ENCODE results near the gene FN3KRP. TPM values are rescaled to one million over a fixed set of nuclear protein-coding genes. Genes with fewer than 3 reads are reported as not detected.

The FN3KRP gene
- total and polyA plus RNA-seq, 2 of the 13 experiments (the other 11 are each of a cell fraction or from before 2014, with no cell fraction given): 22.4 to 28.2 TPM

DNA sequence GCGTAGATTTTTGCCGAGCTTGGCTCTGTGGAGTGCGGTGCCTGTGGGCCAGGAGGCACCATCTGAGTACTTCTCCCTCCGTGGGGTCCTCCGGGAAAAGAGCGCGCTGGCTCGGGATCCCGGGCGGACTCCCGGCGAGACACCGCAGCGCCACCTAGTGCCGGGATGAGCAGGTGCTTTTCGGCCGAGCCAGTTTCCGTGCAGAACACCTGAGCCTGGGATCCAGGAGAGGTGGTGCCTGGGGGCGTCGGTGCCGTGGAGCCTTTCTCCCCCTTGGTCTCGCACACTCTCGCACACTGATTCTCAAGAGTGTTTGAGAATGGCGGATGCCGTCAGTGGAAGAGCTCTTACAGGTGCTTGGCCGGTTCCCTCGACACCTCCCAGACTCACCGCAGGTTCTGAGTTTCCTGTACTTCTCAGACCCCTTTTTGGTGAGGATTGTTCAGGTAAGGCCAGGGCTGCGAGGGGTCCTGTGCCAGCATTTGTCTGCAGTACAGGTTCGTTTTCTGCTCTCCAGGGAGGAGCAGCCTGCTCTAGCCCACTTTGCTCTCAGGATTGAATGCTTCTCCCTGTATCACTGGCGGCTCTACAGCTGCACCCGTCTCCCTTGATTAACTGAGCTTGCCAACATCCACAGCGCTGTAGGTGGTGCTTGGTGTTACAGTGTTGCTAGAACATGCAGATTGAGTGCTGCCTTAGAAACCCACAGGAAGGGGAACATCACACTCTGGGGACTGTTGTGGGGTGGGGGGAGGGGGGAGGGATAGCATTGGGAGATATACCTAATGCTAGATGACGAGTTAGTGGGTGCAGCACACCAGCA is 58.7 kb downstream of the FN3KRP start (continued):
- TF ChIP-seq, protein P1, sequence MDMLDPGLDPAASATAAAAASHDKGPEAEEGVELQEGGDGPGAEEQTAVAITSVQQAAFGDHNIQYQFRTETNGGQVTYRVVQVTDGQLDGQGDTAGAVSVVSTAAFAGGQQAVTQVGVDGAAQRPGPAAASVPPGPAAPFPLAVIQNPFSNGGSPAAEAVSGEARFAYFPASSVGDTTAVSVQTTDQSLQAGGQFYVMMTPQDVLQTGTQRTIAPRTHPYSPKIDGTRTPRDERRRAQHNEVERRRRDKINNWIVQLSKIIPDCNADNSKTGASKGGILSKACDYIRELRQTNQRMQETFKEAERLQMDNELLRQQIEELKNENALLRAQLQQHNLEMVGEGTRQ (IDR thresholded peaks at IDR 0.05; ENCODE audit: low read depth, low read length): no peak
- TF ChIP-seq, protein P1 (CRISPR knock-in tag; IDR thresholded peaks at IDR 0.05; ENCODE audit: borderline replicate concordance): no peak
- no peak for TF ChIP-seq IRF2 (CRISPR knock-in tag; IDR thresholded peaks at IDR 0.05)
- TF ChIP-seq ZNF674 (CRISPR knock-in tag; IDR thresholded peaks at IDR 0.05; ENCODE audit: low read depth): no peak
- no peak for TF ChIP-seq HNRNPH1 (optimal IDR thresholded peaks at IDR 0.05; ENCODE audit: low read depth, low read length)
- TF ChIP-seq ZNF781 (CRISPR knock-in tag; IDR thresholded peaks at IDR 0.05; ENCODE audit: borderline replicate concordance, not compliant biosample characterization): no peak
- no peak for TF ChIP-seq FOXA3 (CRISPR knock-in tag; IDR thresholded peaks at IDR 0.05)
- no peak for TF ChIP-seq GPN1 (CRISPR knock-in tag; IDR thresholded peaks at IDR 0.05; ENCODE audit: borderline replicate concordance)
- no peak for TF ChIP-seq SRF (IDR thresholded peaks at IDR 0.05; ENCODE audit: low read depth, low read length)
- no peak for TF ChIP-seq REXO4 (CRISPR knock-in tag; IDR thresholded peaks at IDR 0.05; ENCODE audit: borderline replicate concordance)
- TF ChIP-seq, protein P2, sequence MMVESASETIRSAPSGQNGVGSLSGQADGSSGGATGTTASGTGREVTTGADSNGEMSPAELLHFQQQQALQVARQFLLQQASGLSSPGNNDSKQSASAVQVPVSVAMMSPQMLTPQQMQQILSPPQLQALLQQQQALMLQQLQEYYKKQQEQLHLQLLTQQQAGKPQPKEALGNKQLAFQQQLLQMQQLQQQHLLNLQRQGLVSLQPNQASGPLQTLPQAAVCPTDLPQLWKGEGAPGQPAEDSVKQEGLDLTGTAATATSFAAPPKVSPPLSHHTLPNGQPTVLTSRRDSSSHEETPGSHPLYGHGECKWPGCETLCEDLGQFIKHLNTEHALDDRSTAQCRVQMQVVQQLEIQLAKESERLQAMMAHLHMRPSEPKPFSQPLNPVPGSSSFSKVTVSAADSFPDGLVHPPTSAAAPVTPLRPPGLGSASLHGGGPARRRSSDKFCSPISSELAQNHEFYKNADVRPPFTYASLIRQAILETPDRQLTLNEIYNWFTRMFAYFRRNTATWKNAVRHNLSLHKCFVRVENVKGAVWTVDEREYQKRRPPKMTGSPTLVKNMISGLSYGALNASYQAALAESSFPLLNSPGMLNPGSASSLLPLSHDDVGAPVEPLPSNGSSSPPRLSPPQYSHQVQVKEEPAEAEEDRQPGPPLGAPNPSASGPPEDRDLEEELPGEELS (CRISPR knock-in tag; IDR thresholded peaks at IDR 0.05): no peak
- TF ChIP-seq NCOA2 (CRISPR knock-in tag; IDR thresholded peaks at IDR 0.05): no peak
- TF ChIP-seq AKAP8 (CRISPR knock-in tag; IDR thresholded peaks at IDR 0.05): no peak
- no peak for TF ChIP-seq ZSCAN25 (CRISPR knock-in tag; IDR thresholded peaks at IDR 0.05)
- no peak for TF ChIP-seq ZMYM2 (CRISPR knock-in tag; IDR thresholded peaks at IDR 0.05)
- TF ChIP-seq SMARCC2 (IDR thresholded peaks at IDR 0.05): no peak
- TF ChIP-seq ZNF451 (CRISPR knock-in tag; IDR thresholded peaks at IDR 0.05): no peak
- TF ChIP-seq, protein P3, sequence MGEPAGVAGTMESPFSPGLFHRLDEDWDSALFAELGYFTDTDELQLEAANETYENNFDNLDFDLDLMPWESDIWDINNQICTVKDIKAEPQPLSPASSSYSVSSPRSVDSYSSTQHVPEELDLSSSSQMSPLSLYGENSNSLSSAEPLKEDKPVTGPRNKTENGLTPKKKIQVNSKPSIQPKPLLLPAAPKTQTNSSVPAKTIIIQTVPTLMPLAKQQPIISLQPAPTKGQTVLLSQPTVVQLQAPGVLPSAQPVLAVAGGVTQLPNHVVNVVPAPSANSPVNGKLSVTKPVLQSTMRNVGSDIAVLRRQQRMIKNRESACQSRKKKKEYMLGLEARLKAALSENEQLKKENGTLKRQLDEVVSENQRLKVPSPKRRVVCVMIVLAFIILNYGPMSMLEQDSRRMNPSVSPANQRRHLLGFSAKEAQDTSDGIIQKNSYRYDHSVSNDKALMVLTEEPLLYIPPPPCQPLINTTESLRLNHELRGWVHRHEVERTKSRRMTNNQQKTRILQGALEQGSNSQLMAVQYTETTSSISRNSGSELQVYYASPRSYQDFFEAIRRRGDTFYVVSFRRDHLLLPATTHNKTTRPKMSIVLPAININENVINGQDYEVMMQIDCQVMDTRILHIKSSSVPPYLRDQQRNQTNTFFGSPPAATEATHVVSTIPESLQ (CRISPR knock-in tag; conservative IDR thresholded peaks at IDR 0.05): no peak
- TF ChIP-seq ZSCAN31 (CRISPR knock-in tag; IDR thresholded peaks at IDR 0.05; ENCODE audit: low read depth): no peak
- TF ChIP-seq PCBP1 (IDR thresholded peaks at IDR 0.05; ENCODE audit: borderline replicate concordance, low read depth, low read length): no peak
- no peak for TF ChIP-seq TOE1 (CRISPR knock-in tag; IDR thresholded peaks at IDR 0.05)
- no peak for TF ChIP-seq ZNF44 (CRISPR knock-in tag; IDR thresholded peaks at IDR 0.05)
- TF ChIP-seq TAF1 (CRISPR knock-in tag; IDR thresholded peaks at IDR 0.05): no peak
- TF ChIP-seq, protein P4, sequence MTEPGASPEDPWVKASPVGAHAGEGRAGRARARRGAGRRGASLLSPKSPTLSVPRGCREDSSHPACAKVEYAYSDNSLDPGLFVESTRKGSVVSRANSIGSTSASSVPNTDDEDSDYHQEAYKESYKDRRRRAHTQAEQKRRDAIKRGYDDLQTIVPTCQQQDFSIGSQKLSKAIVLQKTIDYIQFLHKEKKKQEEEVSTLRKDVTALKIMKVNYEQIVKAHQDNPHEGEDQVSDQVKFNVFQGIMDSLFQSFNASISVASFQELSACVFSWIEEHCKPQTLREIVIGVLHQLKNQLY (CRISPR knock-in tag; IDR thresholded peaks at IDR 0.05): no peak
- TF ChIP-seq ZNF282 (IDR thresholded peaks at IDR 0.05; ENCODE audit: partially characterized antibody): no peak
